Esophagus squamous epithelium (tissue), 4 donors: ENCODE data around the gene RUSF1.

Source experiments
- POLR2A ChIP-seq, 4 donors: fragments of 450-650 bp; IDR thresholded peaks; one replicate each; pipeline ENCODE4 v1.6.1; 2017; ENCODE audit warnings: antibody characterized with exemption in 4 of 4, mild to moderate bottlenecking in 4 of 4, moderate library complexity in 3 of 4
- TF ChIP-seq, protein P1 (sequence below), 6 experiments: fragments of 450-650 bp in 4 of 6; fragments of 200-600 bp in 2 of 6; sonication (generic) in 2 of 6; IDR thresholded peaks; one replicate each; pipeline ENCODE4 v1.5.1; 2016 to 2019; ENCODE audit warnings: antibody characterized with exemption in 6 of 6, mild to moderate bottlenecking in 4 of 6, moderate library complexity in 4 of 6

DNA sequence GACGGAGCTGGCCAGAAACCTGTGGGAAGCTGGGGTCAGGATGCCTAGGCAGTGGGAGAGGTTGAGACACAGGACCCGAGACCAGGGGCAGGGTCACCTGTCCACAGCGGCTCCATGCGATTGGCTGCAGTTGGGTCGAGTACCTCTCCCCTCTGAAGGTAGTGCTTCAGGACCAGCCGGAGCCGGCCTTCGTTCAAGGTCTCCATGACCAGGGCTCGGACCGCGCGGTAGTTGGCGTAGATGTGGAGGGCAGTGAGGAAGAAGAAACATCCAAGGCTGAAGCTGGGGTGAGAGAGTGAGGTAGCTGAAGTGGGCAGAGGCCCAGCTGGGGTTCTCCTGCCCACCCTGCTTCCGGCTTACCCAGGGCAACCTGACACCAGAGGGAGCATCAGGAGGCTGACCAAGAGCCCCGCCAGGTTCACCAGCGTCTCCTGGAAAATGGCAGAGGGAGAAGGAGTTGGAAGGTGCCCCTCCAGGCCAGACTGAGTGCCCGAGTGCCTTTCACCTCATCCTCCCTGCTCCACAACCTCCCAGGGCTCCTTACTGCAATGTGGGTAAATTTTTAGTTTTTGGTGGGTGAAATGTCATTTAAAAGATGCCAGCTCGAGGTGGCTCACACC, 14.6 kb downstream of the RUSF1 start:
- TF ChIP-seq POLR2A (IDR thresholded peaks at IDR 0.05), result no peak
- TF ChIP-seq, protein P1, sequence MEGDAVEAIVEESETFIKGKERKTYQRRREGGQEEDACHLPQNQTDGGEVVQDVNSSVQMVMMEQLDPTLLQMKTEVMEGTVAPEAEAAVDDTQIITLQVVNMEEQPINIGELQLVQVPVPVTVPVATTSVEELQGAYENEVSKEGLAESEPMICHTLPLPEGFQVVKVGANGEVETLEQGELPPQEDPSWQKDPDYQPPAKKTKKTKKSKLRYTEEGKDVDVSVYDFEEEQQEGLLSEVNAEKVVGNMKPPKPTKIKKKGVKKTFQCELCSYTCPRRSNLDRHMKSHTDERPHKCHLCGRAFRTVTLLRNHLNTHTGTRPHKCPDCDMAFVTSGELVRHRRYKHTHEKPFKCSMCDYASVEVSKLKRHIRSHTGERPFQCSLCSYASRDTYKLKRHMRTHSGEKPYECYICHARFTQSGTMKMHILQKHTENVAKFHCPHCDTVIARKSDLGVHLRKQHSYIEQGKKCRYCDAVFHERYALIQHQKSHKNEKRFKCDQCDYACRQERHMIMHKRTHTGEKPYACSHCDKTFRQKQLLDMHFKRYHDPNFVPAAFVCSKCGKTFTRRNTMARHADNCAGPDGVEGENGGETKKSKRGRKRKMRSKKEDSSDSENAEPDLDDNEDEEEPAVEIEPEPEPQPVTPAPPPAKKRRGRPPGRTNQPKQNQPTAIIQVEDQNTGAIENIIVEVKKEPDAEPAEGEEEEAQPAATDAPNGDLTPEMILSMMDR (IDR thresholded peaks at IDR 0.05), result no peak
